Sciatic nerve (tissue), 2 donors: Measurements from ENCODE around the gene ZNRD2. TPM values are rescaled to one million over a fixed set of nuclear protein-coding genes. Genes with fewer than 3 reads are reported as not detected.

ENCODE experiments used
- ATAC-seq: fragments of 200-7000 bp; cut with Tn5 transposase; one replicate; pipeline ENCODE4 v1.9.1; 2020; ENCODE audit warnings: mild to moderate bottlenecking, moderate library complexity
- DNase-seq: peaks from one replicate; pipeline ENCODE4 v3.0.0-alpha.2; 2020; ENCODE audit warnings: low spot score
- intact Hi-C: fragments of 100-400 bp; cut with DNase I; formaldehyde crosslinking; loops from one replicate; pipeline ENCODE4 v1.14.2; 2022
- total RNA-seq: library from RNA; stranded (reverse); fragmentation: NEBNext Ultra II Directional; extraction: Animal tissue kit (Norgen Biotek cat#: 25700); gene quantifications from one replicate; pipeline ENCODE4 v1.2.1, GENCODE V29; 2021
- donor health status: DM: no; HTN: no; CAD: no.
- donor health status: DM: no; HTN: no; CAD: no.

Gene ZNRD2
- total RNA-seq, 1 donor from 2014 or later = 23.7 TPM

GRCh38 chr11:65537296-65537597 lies 33.0 kb upstream of the ZNRD2 start:
- ATAC-seq (no peak), DNase-seq (no peak)
- intact Hi-C loops = no loop called here

- intact Hi-C loops = no loop called here
- ATAC-seq (no peak), DNase-seq (no peak)
Observed at GRCh38 chr11:65537620-65538231, 32.6 kb upstream of the ZNRD2 start.

GRCh38 chr11:65538232-65538914 lies 31.9 kb upstream of the ZNRD2 start:
- DNase-seq (no peak), ATAC-seq (no peak)
- intact Hi-C loops = no loop called here

- ATAC-seq (no peak), DNase-seq (no peak)
- intact Hi-C loops = no loop called here
Observed at GRCh38 chr11:65538915-65539743, 31.1 kb upstream of the ZNRD2 start.

- no peak for DNase-seq
- intact Hi-C loops = loop anchor here (10.0 kb wide), 1 partner anchor 55 kb away; the partner anchor contains the start of gene KCNK7
- ATAC-seq = no peak
Observed at GRCh38 chr11:65539744-65540289, 30.5 kb upstream of the ZNRD2 start.

- DNase-seq (peak; percentile 96), ATAC-seq (peak; percentile 91)
- intact Hi-C loops = loop anchor here (10.0 kb wide), 1 partner anchor 54 kb away; the partner anchor contains the start of gene KCNK7
Observed at GRCh38 chr11:65540290-65541092, 29.8 kb upstream of the ZNRD2 start.

GRCh38 chr11:65541093-65541982 lies 28.9 kb upstream of the ZNRD2 start:
- ATAC-seq (peak; percentile 1), DNase-seq (no peak)
- intact Hi-C loops = loop anchor here (10.0 kb wide), 1 partner anchor 53 kb away; the partner anchor contains the start of gene KCNK7

GRCh38 chr11:65542738-65543390 lies 27.4 kb upstream of the ZNRD2 start:
- no peak for ATAC-seq
- no peak for DNase-seq
- intact Hi-C loops = loop anchor here (10.0 kb wide), 1 partner anchor 52 kb away; the partner anchor contains the start of gene KCNK7

- DNase-seq (no peak), ATAC-seq (no peak)
- intact Hi-C loops = loop anchor here (10.0 kb wide), 1 partner anchor 49 kb away; the partner anchor contains the start of gene KCNK7
Observed at GRCh38 chr11:65545853-65546216, 24.4 kb upstream of the ZNRD2 start.

- ATAC-seq (peak; percentile 52), DNase-seq (peak; percentile 89)
- intact Hi-C loops = loop anchor here (10.0 kb wide), 1 partner anchor 48 kb away; the partner anchor contains the start of gene KCNK7
Observed at GRCh38 chr11:65546217-65546958, 23.9 kb upstream of the ZNRD2 start.

- intact Hi-C loops = loop anchor here (10.0 kb wide), 1 partner anchor 47 kb away; the partner anchor contains the start of gene KCNK7
- DNase-seq = no peak
- no peak for ATAC-seq
Observed at GRCh38 chr11:65547446-65548125, 22.7 kb upstream of the ZNRD2 start.

- DNase-seq (no peak), ATAC-seq (no peak)
- intact Hi-C loops = loop anchor here (10.0 kb wide), 1 partner anchor 46 kb away; the partner anchor contains the start of gene KCNK7
Observed at GRCh38 chr11:65548395-65548794, 21.9 kb upstream of the ZNRD2 start.

- DNase-seq (no peak), ATAC-seq (no peak)
- intact Hi-C loops = loop anchor here (10.0 kb wide), 1 partner anchor 46 kb away; the partner anchor contains the start of gene KCNK7
Observed at GRCh38 chr11:65549096-65549495, 21.2 kb upstream of the ZNRD2 start.

- intact Hi-C loops = no loop called here
- ATAC-seq (peak; percentile 17), DNase-seq (no peak)
Observed at GRCh38 chr11:65551572-65552387, 18.5 kb upstream of the ZNRD2 start.

GRCh38 chr11:65552388-65552951 lies 17.8 kb upstream of the ZNRD2 start:
- intact Hi-C loops = no loop called here
- ATAC-seq (no peak), DNase-seq (no peak)
